H1 (cell line): ENCODE measurements around the gene UNC5B. TPM values are rescaled to one million over a fixed set of nuclear protein-coding genes. Genes with fewer than 3 reads are reported as not detected.

Experiments
- RNF2 ChIP-seq: fragments of 200-900, 300-1000 bp; sonication (generic); IDR thresholded peaks from 2 replicates; pipeline ENCODE4 v1.7.1; 2016; ENCODE audit warnings: borderline replicate concordance, low read depth, mild to moderate bottlenecking, antibody characterized with exemption, low read length; ENCODE audit not compliant: poor library complexity, severe bottlenecking; ENCODE audit errors: missing control alignments
- RXRA ChIP-seq: IDR thresholded peaks from 2 replicates; pipeline ENCODE4 v1.6.1; 2011; ENCODE audit warnings: low read depth, mild to moderate bottlenecking, low read length, moderate library complexity; ENCODE audit not compliant: insufficient read depth
- TAF7 ChIP-seq: optimal IDR thresholded peaks from 2 replicates; pipeline ENCODE3; 2011; ENCODE audit warnings: low read depth, mild to moderate bottlenecking, inconsistent platforms, low read length, moderate library complexity, borderline replicate concordance
- TBP ChIP-seq: IDR thresholded peaks from 2 replicates; pipeline ENCODE4 v1.6.1; 2011; ENCODE audit warnings: low read depth, low read length, improper control_type of control experiment
- polyA plus RNA-seq, 7 experiments: library from polyadenylated mRNA; depleted of rRNA in 3 of 7; stranded (reverse) in 5 of 7; unstranded in 2 of 7; fragments of >200 nt in 5 of 7; fragments of 200-250 nt in 2 of 7; gene quantifications; 1 replicate in 5 of 7; 2 replicates in 1 of 7; 4 replicates in 1 of 7; pipeline versions ENCODE4 v1.2.1 to v1.2.3, GENCODE V29; 2011 to 2013; ENCODE audit warnings: missing spikeins in 2 of 7, mixed read lengths in 2 of 7
- total RNA-seq: library from RNA; stranded (reverse); fragmentation: NEBNext Ultra II Directional; extraction: Animal tissue kit (Norgen Biotek cat#: 25700); gene quantifications from 2 replicates; pipeline ENCODE4 v1.2.1, GENCODE V29; 2021
- TF ChIP-seq, protein P1 (sequence below): fragments of 300-600 bp; sonication (generic); IDR thresholded peaks from 2 replicates; pipeline ENCODE4 v1.7.1; 2012; ENCODE audit warnings: low read length, moderate library complexity, mild to moderate bottlenecking, inconsistent platforms; ENCODE audit not compliant: insufficient replicate concordance
- TF ChIP-seq, protein P2 (sequence below): IDR thresholded peaks from 2 replicates; pipeline ENCODE4 v1.6.1; 2011; ENCODE audit warnings: low read depth, mild to moderate bottlenecking, low read length; ENCODE audit not compliant: insufficient read depth

The UNC5B gene
- total and polyA plus RNA-seq, 2 of the 8 experiments (the other 6 are each of a cell fraction or from before 2014, with no cell fraction given), result 27.9 to 31.8 TPM

DNA sequence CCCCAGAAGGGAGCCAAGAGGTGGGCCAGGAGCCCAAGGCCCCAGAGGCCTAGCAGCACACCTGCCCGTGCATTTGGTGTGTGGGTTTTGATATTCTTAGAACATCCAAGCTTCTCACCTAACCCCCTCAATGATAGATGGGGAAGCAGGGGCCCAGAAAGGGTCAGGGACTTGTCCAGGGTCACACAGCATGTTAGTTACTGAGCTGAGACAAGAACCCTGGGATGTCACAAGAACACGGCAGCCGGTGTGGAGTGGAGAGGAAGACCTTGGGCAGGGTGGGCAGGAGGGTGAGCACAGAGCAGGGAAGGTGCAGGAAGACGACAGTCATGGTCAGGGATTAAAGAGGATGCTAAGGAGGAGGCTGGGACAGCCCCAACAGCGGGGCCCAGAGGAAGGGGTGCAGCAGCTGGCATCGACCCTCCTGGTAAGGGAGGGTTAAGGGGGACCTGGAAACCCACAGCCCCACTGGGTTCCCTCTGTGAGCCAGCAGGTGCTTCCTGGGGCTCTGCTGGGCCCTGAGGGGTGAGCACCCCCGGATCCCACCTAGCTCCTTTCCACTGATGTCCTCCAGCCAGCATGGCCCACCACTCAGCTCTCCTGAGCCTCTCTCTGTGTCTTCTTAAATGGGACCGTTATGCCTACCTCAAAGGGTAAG is 44.4 kb downstream of the UNC5B start (continued):
- TF ChIP-seq, protein P1, sequence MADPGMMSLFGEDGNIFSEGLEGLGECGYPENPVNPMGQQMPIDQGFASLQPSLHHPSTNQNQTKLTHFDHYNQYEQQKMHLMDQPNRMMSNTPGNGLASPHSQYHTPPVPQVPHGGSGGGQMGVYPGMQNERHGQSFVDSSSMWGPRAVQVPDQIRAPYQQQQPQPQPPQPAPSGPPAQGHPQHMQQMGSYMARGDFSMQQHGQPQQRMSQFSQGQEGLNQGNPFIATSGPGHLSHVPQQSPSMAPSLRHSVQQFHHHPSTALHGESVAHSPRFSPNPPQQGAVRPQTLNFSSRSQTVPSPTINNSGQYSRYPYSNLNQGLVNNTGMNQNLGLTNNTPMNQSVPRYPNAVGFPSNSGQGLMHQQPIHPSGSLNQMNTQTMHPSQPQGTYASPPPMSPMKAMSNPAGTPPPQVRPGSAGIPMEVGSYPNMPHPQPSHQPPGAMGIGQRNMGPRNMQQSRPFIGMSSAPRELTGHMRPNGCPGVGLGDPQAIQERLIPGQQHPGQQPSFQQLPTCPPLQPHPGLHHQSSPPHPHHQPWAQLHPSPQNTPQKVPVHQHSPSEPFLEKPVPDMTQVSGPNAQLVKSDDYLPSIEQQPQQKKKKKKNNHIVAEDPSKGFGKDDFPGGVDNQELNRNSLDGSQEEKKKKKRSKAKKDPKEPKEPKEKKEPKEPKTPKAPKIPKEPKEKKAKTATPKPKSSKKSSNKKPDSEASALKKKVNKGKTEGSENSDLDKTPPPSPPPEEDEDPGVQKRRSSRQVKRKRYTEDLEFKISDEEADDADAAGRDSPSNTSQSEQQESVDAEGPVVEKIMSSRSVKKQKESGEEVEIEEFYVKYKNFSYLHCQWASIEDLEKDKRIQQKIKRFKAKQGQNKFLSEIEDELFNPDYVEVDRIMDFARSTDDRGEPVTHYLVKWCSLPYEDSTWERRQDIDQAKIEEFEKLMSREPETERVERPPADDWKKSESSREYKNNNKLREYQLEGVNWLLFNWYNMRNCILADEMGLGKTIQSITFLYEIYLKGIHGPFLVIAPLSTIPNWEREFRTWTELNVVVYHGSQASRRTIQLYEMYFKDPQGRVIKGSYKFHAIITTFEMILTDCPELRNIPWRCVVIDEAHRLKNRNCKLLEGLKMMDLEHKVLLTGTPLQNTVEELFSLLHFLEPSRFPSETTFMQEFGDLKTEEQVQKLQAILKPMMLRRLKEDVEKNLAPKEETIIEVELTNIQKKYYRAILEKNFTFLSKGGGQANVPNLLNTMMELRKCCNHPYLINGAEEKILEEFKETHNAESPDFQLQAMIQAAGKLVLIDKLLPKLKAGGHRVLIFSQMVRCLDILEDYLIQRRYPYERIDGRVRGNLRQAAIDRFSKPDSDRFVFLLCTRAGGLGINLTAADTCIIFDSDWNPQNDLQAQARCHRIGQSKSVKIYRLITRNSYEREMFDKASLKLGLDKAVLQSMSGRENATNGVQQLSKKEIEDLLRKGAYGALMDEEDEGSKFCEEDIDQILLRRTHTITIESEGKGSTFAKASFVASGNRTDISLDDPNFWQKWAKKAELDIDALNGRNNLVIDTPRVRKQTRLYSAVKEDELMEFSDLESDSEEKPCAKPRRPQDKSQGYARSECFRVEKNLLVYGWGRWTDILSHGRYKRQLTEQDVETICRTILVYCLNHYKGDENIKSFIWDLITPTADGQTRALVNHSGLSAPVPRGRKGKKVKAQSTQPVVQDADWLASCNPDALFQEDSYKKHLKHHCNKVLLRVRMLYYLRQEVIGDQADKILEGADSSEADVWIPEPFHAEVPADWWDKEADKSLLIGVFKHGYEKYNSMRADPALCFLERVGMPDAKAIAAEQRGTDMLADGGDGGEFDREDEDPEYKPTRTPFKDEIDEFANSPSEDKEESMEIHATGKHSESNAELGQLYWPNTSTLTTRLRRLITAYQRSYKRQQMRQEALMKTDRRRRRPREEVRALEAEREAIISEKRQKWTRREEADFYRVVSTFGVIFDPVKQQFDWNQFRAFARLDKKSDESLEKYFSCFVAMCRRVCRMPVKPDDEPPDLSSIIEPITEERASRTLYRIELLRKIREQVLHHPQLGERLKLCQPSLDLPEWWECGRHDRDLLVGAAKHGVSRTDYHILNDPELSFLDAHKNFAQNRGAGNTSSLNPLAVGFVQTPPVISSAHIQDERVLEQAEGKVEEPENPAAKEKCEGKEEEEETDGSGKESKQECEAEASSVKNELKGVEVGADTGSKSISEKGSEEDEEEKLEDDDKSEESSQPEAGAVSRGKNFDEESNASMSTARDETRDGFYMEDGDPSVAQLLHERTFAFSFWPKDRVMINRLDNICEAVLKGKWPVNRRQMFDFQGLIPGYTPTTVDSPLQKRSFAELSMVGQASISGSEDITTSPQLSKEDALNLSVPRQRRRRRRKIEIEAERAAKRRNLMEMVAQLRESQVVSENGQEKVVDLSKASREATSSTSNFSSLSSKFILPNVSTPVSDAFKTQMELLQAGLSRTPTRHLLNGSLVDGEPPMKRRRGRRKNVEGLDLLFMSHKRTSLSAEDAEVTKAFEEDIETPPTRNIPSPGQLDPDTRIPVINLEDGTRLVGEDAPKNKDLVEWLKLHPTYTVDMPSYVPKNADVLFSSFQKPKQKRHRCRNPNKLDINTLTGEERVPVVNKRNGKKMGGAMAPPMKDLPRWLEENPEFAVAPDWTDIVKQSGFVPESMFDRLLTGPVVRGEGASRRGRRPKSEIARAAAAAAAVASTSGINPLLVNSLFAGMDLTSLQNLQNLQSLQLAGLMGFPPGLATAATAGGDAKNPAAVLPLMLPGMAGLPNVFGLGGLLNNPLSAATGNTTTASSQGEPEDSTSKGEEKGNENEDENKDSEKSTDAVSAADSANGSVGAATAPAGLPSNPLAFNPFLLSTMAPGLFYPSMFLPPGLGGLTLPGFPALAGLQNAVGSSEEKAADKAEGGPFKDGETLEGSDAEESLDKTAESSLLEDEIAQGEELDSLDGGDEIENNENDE, result no peak
- TF ChIP-seq RXRA, result no peak
- TF ChIP-seq, protein P2, sequence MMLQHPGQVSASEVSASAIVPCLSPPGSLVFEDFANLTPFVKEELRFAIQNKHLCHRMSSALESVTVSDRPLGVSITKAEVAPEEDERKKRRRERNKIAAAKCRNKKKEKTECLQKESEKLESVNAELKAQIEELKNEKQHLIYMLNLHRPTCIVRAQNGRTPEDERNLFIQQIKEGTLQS, result no peak
- no peak for TF ChIP-seq RNF2
- no peak for TF ChIP-seq TAF7
- no peak for TF ChIP-seq TBP
